Activated CD8-positive, alpha-beta memory T cell treated with anti-CD3 and anti-CD28 coated beads for 24 hours (primary cell): ENCODE measurements around the gene AVPR1A.

Experiments
- DNase-seq: peaks from one replicate; pipeline ENCODE4 v3.0.0-alpha.2; 2020

AVPR1A gene

GRCh38 chr12:63093711-63094110 is 57.3 kb downstream of the AVPR1A start:
- DNase-seq, result no peak

GRCh38 chr12:63093084-63093483 is 57.9 kb downstream of the AVPR1A start:
- no peak for DNase-seq
